ENCODE measurements around the gene ABCD4. TPM values are rescaled to one million over a fixed set of nuclear protein-coding genes. Genes with fewer than 3 reads are reported as not detected.

The ABCD4 gene
- 112 to 117 TPM (median 113 TPM) in 3 replicates for total RNA-seq

DNA sequence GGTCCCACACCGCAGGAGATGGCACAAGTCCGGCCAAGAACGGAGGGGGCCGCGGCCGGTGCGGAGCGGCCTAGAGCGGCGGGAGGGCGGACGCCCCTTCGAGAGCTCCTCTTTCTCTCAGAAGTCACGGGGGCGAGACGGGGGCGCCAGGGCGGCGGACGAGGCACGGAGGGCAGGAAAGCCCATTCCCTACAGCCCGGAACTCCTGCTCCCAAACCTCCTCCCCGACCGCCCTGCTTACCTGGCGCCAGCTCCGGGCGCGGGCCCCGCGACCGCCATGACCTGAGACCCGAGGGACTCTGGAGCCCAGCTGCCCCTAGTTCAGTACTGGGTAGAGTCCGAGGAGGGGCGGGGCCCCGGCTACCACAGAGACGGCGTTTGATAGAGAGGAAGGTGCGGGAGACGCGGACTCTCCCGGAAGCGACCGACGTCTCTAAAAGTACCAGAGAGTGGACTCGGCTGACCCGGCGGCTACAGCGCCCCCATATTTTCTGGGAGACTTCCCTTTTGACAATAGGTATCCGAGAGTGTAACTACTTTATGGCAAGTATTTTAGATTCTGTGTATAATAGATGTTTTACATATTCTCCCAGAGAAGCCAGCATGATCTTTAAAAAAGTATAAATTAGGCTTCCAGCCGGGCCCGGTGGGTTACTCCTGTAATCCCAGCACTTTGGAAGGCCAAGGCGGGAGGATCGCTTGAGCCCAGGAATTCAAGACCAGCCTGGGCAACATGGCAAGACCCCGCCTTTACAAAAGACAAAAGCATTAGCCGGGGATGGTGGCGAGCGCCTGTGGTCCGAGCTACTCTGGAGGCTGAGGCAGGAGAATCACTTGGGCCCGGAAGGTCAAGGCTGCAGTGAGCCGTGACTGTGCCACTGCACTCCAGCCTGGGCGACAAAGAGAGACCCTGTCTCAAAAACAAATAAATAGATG lies at the start of gene ABCD4:
TSS of gene ABCD4 (minus strand) at position 301 of the 936 bp plus-strand sequence. CDS start at position 279, 22 bp downstream.
- no peaks in the 10 kb centered on the region for H3K9me3 Mint-ChIP-seq
- DNase-seq (ENCODE audit: low spot score in 2 of 2, unreplicated experiment in 2 of 2), result peak; percentile 54 to 82
- H3K27me3 Mint-ChIP-seq (ENCODE audit: low read depth), result no peaks in the 10 kb centered on the region
- peak within 1 kb of the TSS; percentile 83 for H3K4me3 Mint-ChIP-seq
- peaks cover 10% of the 10 kb centered on the region for H3K4me1 Mint-ChIP-seq
- TF ChIP-seq CTCF (IDR thresholded peaks at IDR 0.05; ENCODE audit: unreplicated experiment), result no peak
- H3K36me3 Mint-ChIP-seq, result peaks cover 10% of the 10 kb centered on the region
- peak within 1 kb of the TSS; percentile 96 for H3K27ac Mint-ChIP-seq

GRCh38 chr14:74350928-74351323 lies 48.2 kb upstream of the ABCD4 start:
- peaks cover 12% of the 10 kb centered on the region for H3K4me1 Mint-ChIP-seq
- no peaks in the 10 kb centered on the region for H3K36me3 Mint-ChIP-seq
- DNase-seq (ENCODE audit: low spot score in 2 of 2, unreplicated experiment in 2 of 2), result no peak
- H3K4me3 Mint-ChIP-seq, result no peak overlapping the region
- H3K27me3 Mint-ChIP-seq (ENCODE audit: low read depth), result peaks cover 40% of the 10 kb centered on the region
- H3K9me3 Mint-ChIP-seq, result no peaks in the 10 kb centered on the region
- no peak overlapping the region for H3K27ac Mint-ChIP-seq
- no peak for TF ChIP-seq CTCF (IDR thresholded peaks at IDR 0.05; ENCODE audit: unreplicated experiment)

DNA sequence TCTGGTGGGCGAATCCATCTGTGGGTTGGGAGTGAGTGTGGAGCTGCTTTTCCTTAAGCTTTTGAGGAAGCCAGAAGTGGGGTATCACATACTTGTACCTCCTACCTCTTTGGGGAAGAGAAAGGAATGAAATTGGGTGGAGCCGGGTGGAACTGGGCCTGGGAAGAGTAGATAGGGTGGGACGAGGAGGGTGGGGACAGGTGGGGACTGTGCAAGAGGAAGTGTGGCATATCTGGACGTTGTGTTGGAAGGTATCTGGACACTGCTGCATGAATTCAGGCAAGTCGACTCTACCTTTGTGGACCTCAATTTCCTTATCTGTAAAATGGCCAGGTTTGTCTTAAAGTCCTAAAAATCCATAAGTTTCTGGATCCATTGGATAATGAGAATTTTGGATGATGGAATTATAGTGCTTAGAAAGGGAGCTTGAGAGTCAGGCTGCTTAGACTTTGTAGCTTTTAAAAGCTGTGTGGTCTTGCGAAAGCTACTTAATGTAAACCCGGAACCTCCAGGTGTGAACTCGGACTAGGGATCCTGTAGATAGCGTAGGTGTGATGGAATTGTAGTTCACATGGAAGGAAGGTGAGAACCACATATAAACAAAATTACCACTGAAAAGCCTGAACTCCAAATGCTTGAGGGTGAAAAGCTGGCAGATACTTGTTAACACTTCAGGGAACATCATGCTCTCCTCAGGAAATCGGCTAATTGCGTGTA lies 47.6 kb upstream of the ABCD4 start:
- DNase-seq (ENCODE audit: low spot score in 2 of 2, unreplicated experiment in 2 of 2), result no peak
- TF ChIP-seq CTCF (IDR thresholded peaks at IDR 0.05; ENCODE audit: unreplicated experiment), result no peak
- Mint-ChIP-seq H3K27ac (no peak overlapping the region), H3K4me1 (peaks cover 12% of the 10 kb centered on the region), H3K9me3 (no peaks in the 10 kb centered on the region), H3K36me3 (no peaks in the 10 kb centered on the region), H3K4me3 (no peak overlapping the region), H3K27me3 (ENCODE audit: low read depth) (peaks cover 40% of the 10 kb centered on the region)

GRCh38 chr14:74349757-74350156 lies 47.0 kb upstream of the ABCD4 start:
- DNase-seq (ENCODE audit: low spot score in 2 of 2, unreplicated experiment in 2 of 2), result no peak
- H3K36me3 Mint-ChIP-seq, result no peaks in the 10 kb centered on the region
- H3K4me1 Mint-ChIP-seq, result peaks cover 12% of the 10 kb centered on the region
- H3K4me3 Mint-ChIP-seq, result no peak overlapping the region
- H3K27me3 Mint-ChIP-seq (ENCODE audit: low read depth), result peaks cover 40% of the 10 kb centered on the region
- TF ChIP-seq CTCF (IDR thresholded peaks at IDR 0.05; ENCODE audit: unreplicated experiment), result no peak
- H3K27ac Mint-ChIP-seq, result no peak overlapping the region
- no peaks in the 10 kb centered on the region for H3K9me3 Mint-ChIP-seq

GRCh38 chr14:74348735-74349463 lies 46.2 kb upstream of the ABCD4 start:
- TF ChIP-seq CTCF (IDR thresholded peaks at IDR 0.05; ENCODE audit: unreplicated experiment), result no peak
- H3K36me3 Mint-ChIP-seq, result no peaks in the 10 kb centered on the region
- no peak overlapping the region for H3K4me3 Mint-ChIP-seq
- H3K9me3 Mint-ChIP-seq, result no peaks in the 10 kb centered on the region
- H3K27ac Mint-ChIP-seq, result no peak overlapping the region
- peaks cover 40% of the 10 kb centered on the region for H3K27me3 Mint-ChIP-seq (ENCODE audit: low read depth)
- peaks cover 12% of the 10 kb centered on the region for H3K4me1 Mint-ChIP-seq
- DNase-seq (ENCODE audit: low spot score in 2 of 2, unreplicated experiment in 2 of 2), result no peak

Measured in mesothelial cell of epicardium (in vitro differentiated cells).